Measurements from ENCODE around the gene UBE2Z. TPM values are rescaled to one million over a fixed set of nuclear protein-coding genes. Genes with fewer than 3 reads are reported as not detected.
A peak's percentile ranks its signal among the peaks of the same experiment; 100 is the strongest.

The UBE2Z gene
- total RNA-seq, 1 experiment from 2014 or later, result 65.1 TPM

- TF ChIP-seq STAT6 (CRISPR knock-in tag; conservative IDR thresholded peaks at IDR 0.05; ENCODE audit: low read depth) (no peak), ZBTB43 (CRISPR knock-in tag; IDR thresholded peaks at IDR 0.05) (no peak), TEAD4 (CRISPR knock-in tag; IDR thresholded peaks at IDR 0.05) (no peak)
Observed at GRCh38 chr17:48873696-48874443, 34.3 kb upstream of the UBE2Z start (continued).

- peak; percentile 68 for DNase-seq (ENCODE audit: low spot score)
- ATAC-seq, result peak; percentile 83
- peak; percentile 95 for TF ChIP-seq CTCF (IDR thresholded peaks at IDR 0.05)
- no peak for TF ChIP-seq MLX (CRISPR knock-in tag; IDR thresholded peaks at IDR 0.05)
- no peak for TF ChIP-seq ZNF121 (CRISPR knock-in tag; IDR thresholded peaks at IDR 0.05)
- TF ChIP-seq AFF4 (CRISPR knock-in tag; IDR thresholded peaks at IDR 0.05; ENCODE audit: borderline replicate concordance), result no peak
- no peak for TF ChIP-seq NR1H2 (CRISPR knock-in tag; IDR thresholded peaks at IDR 0.05)
- TF ChIP-seq AR (CRISPR knock-in tag; IDR thresholded peaks at IDR 0.05), result no peak
- TF ChIP-seq TEAD1 (CRISPR knock-in tag; IDR thresholded peaks at IDR 0.05), result no peak
- TF ChIP-seq MAX (CRISPR knock-in tag; IDR thresholded peaks at IDR 0.05), result no peak
- no peak for TF ChIP-seq ZBTB43 (CRISPR knock-in tag; IDR thresholded peaks at IDR 0.05)
- Mint-ChIP-seq H3K9me3 (no peaks in the 10 kb centered on the region), H3K27me3 (ENCODE audit: low read depth) (no peaks in the 10 kb centered on the region), H3K36me3 (no peaks in the 10 kb centered on the region), H3K4me1 (no peaks in the 10 kb centered on the region), H3K27ac (no peak overlapping the region), H3K4me3 (no peak overlapping the region)
- CTCF ChIA-PET, result interaction anchor here (0.5 to 7.6 kb wide), 82 partner anchors 9 to 750 kb away, joined by 3 to 355 read pairs (median 6); partner anchors contain the start of genes ATP5MC1, CALCOCO2, HOXB13 and HOXB4
- POLR2A ChIA-PET, result interaction anchor here (0.5 to 1.1 kb wide), 8 partner anchors 13 to 201 kb away, joined by 3 to 5 read pairs (median 4); partner anchors contain the start of genes ATP5MC1, PRAC2, TTLL6 and UBE2Z
Observed at GRCh38 chr17:48878920-48879898, 29.0 kb upstream of the UBE2Z start.

Measured in WTC11 (cell line).